Limb (tissue), 2 donors: ENCODE measurements around the gene RNF130.
A peak's percentile ranks its signal among the peaks of the same experiment; 100 is the strongest.

Experiments used
- DNase-seq, 2 donors: peaks; one replicate each; pipeline ENCODE4 v3.0.0-alpha.2; 2016; ENCODE audit errors: extremely low spot score in 2 of 2

Gene RNF130

DNA sequence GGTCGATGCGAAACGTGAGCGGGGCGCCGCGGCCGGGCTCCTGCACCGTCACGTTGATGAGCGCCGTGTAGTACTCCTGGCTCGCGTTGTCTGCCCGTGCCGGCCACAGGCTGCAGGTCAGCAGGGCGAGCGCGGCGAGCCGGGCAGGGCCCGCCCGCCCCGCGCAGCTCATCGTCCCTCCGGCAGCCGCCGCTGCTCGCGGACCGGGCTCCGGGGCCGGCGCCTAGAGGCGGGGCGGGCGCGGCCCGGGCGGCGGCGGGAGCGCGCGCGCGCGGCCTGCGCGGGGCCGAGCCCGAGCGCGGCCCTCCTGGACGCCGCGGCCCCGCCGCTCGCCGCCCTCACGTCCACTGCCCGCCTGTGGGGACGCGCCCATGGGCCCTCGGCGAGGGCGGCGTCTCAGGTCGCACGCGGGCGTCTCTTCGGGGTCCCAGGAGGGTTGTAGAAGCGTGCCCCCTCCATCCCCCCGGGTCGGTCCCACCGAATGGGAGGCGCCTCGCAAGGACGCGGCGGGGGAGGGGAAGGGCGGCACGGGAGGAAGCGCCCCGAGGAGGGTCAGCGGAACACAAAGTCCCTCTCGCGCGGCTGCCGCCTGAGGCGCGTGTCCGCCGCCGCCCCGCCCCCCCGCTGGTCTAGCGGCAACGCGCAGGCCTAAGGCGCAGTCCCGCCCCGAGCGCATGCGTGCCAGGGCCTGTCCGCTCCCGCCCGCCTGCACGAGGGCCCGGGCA, at the start of gene RNF130:
TSS of gene RNF130 (minus strand) at position 229 of the 725 bp plus-strand sequence. CDS start at position 172, 57 bp downstream.
- DNase-seq: peak; percentile 93 to 97

GRCh38 chr5:180120237-180121101, 48.9 kb upstream of the RNF130 start:
- peak in 1 of 2 donors; percentile 22 for DNase-seq

DNA sequence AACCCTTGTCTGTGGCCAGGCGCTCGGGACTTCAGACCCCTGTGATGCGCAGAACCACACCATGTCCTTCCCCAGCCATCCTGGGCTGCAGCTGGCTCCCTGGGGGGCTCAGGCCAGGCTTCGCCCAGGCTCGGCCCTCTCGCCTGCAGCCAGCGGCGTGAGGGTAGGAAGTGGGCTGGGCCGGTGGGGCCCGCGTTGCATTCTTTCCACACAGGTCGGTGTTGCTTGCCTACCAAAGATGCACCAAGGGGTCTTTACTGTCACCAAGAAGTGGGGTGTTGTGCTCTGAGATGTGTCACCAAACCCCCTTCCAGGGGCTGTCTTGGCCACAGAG, 48.3 kb upstream of the RNF130 start:
- DNase-seq: peak in 1 of 2 donors; percentile 19

DNA sequence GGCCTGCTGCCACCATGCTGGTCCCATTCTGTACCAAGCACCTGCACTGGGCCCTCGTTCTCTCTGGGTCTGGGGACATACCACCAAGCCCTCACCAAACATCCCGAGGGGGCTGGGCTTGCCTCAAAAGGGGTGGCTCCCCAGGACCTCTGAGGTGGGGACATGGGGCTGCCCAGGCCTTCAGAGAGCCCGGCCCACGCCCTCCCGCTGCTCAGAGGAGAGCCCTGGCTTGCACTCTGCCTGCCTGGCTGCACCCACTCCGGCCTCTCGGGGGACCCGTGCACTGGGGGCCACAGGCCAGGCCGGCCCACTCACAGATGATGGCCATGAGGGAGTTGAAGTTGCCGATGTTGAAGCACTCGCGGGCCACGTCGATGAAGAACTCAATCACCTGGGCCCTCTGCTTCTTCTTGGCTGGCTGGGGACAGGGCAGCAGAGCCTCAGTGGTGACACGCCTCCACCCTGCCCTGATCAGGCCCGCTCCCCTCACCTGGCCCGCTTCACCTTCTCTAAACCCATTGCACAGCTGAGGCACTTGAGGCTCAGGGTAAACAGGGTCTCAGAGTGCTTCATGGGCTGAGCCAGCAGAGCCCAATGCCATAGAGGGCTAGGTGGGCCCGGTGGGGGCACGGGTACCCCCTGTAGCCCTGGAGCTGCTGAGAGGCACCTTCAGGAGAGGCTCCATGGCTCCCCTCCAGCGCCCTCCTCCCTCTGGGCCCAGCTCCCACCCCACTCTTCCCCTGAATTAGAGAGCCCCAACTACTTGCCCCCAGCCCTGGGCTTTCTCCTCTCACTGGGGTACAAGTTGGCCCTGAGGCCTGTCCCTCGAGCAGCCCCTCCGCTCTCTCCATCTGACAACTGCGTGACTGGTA, 47.7 kb upstream of the RNF130 start:
- peak in 1 of 2 donors; percentile 27 for DNase-seq

DNA sequence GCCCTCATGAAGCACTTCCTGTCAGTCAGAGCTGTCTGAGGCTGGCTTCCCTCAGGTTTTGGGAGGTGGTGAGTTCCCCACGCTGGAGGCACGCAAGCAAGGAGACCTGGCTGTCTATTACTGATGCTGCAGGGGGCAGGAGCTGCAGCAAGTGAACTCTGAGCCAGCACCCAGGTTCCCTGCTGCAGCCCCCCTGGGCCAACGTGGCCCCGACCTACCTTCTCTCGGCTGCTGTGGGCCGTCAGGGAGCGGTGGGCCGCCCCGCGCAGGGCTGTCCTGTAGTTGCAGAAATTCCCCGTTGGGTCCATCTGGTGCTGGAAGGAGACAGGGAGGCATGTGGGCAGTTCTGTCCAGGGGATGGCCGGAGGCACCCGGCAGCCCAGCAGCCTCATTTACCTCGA, 46.8 kb upstream of the RNF130 start:
- DNase-seq: no peak

DNA sequence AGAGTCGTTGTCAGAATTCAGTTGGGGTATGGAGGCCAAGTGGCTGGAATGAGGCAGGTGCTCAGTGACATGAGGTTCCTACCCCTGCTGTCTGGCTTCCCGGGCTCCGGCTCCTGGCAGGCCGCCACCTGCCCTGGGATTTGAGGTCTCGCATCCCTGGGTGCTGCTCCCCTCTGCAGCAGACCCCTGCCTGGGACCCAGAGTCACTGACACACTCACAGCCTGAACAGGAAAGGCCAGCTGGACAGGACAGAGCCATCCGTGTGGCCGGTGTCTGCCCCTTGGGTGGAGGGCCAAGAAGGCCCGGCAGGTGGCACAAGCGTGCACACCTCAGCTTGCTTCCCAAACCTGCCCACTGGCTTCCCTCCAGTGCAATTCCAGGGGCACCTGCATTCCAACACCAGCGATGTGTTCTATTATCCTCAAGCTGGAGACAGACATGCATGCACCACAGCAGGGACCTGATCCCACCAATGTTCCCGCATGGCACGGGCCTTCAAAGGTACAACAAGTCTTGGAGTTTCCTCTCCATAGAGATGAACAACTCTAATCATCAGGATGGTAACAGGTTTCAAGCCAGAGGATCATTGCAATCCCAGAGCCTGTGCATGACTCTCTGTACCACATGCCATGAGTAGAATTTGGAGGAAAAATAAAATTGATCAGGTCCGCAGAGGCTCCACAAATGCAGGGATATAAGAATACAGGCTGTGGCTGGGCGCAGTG, 45.6 kb upstream of the RNF130 start:
- peak in 1 of 2 donors; percentile 25 for DNase-seq

GRCh38 chr5:180116077-180116999, 44.8 kb upstream of the RNF130 start:
- DNase-seq: peak in 1 of 2 donors; percentile 28

- peak in 1 of 2 donors; percentile 19 for DNase-seq
Measured at GRCh38 chr5:180115326-180116076, 43.9 kb upstream of the RNF130 start.

GRCh38 chr5:180114304-180115003, 42.9 kb upstream of the RNF130 start:
- no peak for DNase-seq

- no peak for DNase-seq
Measured at GRCh38 chr5:180113660-180114303, 42.2 kb upstream of the RNF130 start.

DNA sequence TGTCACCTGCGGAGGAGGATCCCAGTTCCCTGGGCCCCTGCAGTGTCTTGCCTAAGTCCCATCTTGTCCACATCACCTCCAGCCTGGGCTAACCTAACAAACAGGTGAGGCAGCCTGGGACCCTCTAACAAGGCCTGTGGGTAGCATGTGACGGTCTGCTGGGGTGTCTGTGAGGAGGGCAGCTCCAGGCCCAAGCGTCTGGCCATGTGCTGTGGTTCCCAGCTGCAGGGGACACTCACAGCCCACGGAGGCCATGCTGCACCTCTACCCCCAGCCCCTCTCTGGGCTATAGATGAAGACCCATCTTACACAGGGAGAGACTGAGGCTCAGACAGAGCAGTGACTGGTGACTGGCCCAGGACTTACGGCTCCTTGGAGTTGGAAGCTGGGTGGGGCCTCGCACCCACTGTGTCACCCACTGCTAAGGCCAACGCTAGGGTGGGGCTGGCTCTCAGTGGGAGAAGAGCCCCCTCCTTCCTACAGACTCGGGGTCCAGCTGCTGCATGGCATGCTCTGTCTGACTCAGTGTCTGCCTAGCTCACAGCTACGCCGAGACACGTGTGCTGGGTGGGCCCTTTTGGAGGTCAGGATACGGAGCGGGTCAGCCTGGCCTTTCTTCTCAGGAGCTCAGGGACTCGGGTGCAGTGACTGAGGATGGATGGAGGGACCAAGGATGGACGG, 40.8 kb upstream of the RNF130 start:
- peak in 1 of 2 donors; percentile 16 for DNase-seq

DNA sequence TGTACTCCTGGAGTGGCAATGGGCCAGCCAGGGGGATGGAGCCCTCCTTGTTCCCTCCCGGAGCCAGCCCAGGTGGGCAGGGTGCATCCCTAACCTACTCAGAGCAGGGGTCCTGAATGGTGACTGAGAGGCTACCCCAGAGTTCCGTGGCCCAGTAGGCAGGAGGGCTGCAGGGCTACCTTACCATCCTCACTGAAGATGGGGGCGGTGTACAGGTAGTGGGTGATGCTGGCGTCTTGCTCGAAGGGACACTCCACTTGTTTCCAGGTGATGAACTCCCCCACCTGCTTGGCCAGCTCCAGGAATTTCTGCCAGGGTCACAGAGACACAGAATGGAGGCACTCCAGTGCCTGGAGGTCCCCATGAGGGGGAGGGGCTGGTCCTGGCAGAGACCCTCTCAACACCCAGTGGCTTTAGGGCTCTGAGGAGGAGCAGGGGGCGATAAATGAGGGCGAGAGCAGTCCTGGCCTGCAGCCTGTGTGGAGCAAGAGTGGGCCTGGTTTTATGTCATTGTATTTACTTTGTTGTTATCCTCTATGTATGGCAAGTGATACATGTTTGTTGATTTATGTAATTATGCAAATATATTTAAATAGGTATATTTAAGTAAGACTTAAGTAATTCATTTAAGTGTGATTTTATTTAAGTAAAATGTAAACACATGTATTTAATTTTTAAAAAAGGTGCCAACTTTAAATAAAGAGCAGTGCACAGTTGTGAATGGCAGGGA, 39.9 kb upstream of the RNF130 start:
- peak in 1 of 2 donors; percentile 18 for DNase-seq

GRCh38 chr5:180109920-180110319, 38.4 kb upstream of the RNF130 start:
- DNase-seq: no peak

GRCh38 chr5:180107005-180107404, 35.4 kb upstream of the RNF130 start:
- DNase-seq: no peak

DNA sequence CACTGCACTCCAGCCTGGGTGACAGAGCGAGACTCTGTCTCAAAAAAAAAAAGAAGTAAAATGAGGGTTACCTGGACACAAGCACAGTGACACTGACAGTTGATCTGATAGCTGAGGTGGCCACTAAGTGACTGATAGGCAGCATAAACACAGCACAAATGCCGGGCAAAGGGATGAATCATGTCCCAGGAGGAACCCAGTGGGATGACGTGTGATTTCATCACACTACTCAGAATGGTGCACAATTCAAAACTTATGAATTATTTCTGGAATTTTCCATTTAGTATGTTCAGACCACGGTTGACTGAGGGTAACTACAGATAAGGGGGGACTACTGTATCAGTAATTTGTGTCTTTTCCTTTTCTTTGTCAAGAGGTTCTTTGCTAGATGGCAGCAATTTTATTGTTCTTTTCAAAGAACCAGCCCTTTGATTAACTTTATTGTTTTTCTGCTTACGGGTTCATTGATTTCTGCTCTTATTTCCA, 34.3 kb upstream of the RNF130 start:
- DNase-seq: no peak

GRCh38 chr5:180104168-180104530, 32.6 kb upstream of the RNF130 start:
- DNase-seq: no peak
